Activated CD4-positive, alpha-beta memory T cell treated with anti-CD3 and anti-CD28 coated beads for 36 hours (primary cell): ENCODE results near the gene MAST2. TPM values are rescaled to one million over a fixed set of nuclear protein-coding genes. Genes with fewer than 3 reads are reported as not detected.

Experiments
- CTCF ChIA-PET: fragments of 350-600 bp; sonication (Branson Sonifier 250); formaldehyde crosslinking; loops from one replicate; lab custom pipeline; 2021; ENCODE audit warnings: antibody characterized with exemption, inconsistent platforms; lab: Charles Lee
- POLR2A ChIA-PET: fragments of 350-600 bp; sonication (Branson Sonifier 250); formaldehyde crosslinking; loops from one replicate; lab custom pipeline; 2021; ENCODE audit warnings: antibody characterized with exemption; lab: Charles Lee
- DNase-seq: peaks from one replicate; pipeline ENCODE4 v3.0.0-alpha.2; 2020
- H3K27ac Mint-ChIP-seq: one replicate; pipeline ENCODE4 v1.8.0; 2021; ENCODE audit warnings: mixed read lengths
- H3K27me3 Mint-ChIP-seq: one replicate; pipeline ENCODE4 v1.8.0; 2021; ENCODE audit warnings: mixed read lengths
- H3K36me3 Mint-ChIP-seq: one replicate; pipeline ENCODE4 v1.8.0; 2021; ENCODE audit warnings: mixed read lengths
- H3K4me1 Mint-ChIP-seq: one replicate; pipeline ENCODE4 v1.8.0; 2021; ENCODE audit warnings: low read depth, mixed read lengths
- H3K4me3 Mint-ChIP-seq: one replicate; pipeline ENCODE4 v1.8.0; 2021; ENCODE audit warnings: mild to moderate bottlenecking, mixed read lengths
- H3K9me3 Mint-ChIP-seq: one replicate; pipeline ENCODE4 v1.8.0; 2021; ENCODE audit warnings: mixed read lengths
- intact Hi-C: fragments of 100-400 bp; cut with micrococcal nuclease; formaldehyde crosslinking; loops from one replicate; pipeline ENCODE4 v1.15.1; 2023
- total RNA-seq, 2 experiments: library from RNA; stranded (reverse); gene quantifications; one replicate each; pipeline ENCODE4 v1.2.3, GENCODE V29; 2021

MAST2 gene
- total RNA-seq, 2 experiments from 2014 or later = 25.1 to 26.6 TPM

DNA sequence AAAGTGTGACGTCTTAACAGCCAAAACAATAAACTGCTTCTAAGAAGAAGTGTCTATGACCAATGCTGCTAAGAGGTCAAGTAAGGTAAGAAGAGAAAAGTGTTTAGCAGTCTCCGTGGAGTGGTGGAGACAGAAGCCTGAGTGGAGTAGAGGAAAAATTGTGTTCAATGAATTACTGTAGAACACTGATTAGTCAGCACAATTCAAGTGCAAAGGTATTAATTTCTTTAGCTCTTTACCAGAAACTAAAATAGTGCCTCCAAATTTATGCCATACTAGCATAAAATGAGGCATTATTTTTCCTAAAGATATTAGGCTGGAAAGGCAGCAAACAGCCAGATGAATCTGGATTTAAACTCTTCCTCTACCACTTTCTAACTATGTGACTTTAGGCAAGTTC, 272.9 kb downstream of the MAST2 start:
- Mint-ChIP-seq H3K27ac (no peak overlapping the region), H3K9me3 (no peaks in the 10 kb centered on the region), H3K4me3 (no peak overlapping the region), H3K4me1 (no peaks in the 10 kb centered on the region), H3K27me3 (no peaks in the 10 kb centered on the region), H3K36me3 (no peaks in the 10 kb centered on the region)
- CTCF ChIA-PET = interaction anchor here (1.3 kb wide), 1 partner anchor 147 kb away, joined by 3 read pairs; no protein-coding TSS in a partner anchor
- POLR2A ChIA-PET = no interaction called here
- no peak for DNase-seq
- intact Hi-C loops = no loop called here

DNA sequence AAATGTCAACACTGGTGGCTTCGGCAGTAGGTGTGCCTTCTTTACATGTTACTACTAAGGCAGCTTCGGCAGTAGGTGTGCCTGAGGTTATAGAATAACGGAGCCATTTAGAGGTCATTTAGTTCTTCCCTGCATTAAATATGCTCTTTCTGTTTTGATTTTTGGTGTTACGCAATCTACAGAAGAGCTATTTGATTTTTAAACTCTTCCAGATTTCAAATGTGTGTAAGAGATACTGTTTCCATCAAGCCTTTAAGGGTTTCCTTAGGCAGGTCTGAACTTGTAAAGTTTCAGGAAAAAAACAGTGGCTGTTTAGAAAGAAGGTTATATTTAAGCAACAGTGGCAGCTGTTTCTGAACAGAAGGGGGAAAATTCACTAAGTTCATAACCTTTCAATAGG, 274.2 kb downstream of the MAST2 start:
- Mint-ChIP-seq H3K36me3 (no peaks in the 10 kb centered on the region), H3K4me3 (no peak overlapping the region), H3K9me3 (no peaks in the 10 kb centered on the region), H3K27ac (no peak overlapping the region), H3K27me3 (peaks cover 2% of the 10 kb centered on the region), H3K4me1 (no peaks in the 10 kb centered on the region)
- ChIA-PET CTCF (no interaction called here), POLR2A (no interaction called here)
- no peak for DNase-seq
- intact Hi-C loops = no loop called here

- Mint-ChIP-seq H3K4me1 (no peaks in the 10 kb centered on the region), H3K27me3 (peaks cover 2% of the 10 kb centered on the region), H3K36me3 (no peaks in the 10 kb centered on the region), H3K9me3 (no peaks in the 10 kb centered on the region), H3K27ac (no peak overlapping the region), H3K4me3 (no peak overlapping the region)
- intact Hi-C loops = no loop called here
- POLR2A ChIA-PET = no interaction called here
- DNase-seq = no peak
- CTCF ChIA-PET = interaction anchor here (0.7 kb wide), 2 partner anchors 42 to 55 kb away, joined by 3 read pairs; no protein-coding TSS in a partner anchor
These were observed 276.8 kb downstream of the MAST2 start for GRCh38 chr1:46080257-46080656.

DNA sequence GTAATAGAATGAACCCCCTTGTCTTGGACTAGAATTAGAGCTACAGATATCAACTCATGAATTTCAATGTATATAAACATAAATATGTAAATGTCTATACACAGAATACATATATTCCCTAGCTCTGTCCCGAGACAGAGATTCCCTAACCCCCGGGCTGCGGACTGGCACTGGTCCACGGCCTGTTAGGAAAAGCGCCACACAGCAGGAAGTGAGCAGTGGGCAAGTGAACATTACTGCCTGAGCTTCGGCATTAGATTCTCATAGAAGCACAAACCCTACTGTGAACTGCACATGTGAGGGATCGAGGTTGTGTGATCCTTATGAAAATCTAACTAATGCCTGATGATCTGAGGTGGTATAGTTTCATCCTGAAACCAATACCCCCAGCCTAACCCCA, 277.8 kb downstream of the MAST2 start:
- no peaks in the 10 kb centered on the region for H3K36me3 Mint-ChIP-seq
- no peak overlapping the region for H3K4me3 Mint-ChIP-seq

GRCh38 chr1:46081619-46082018, 278.2 kb downstream of the MAST2 start:
- Mint-ChIP-seq H3K27ac (no peak overlapping the region), H3K27me3 (peaks cover 2% of the 10 kb centered on the region), H3K36me3 (no peaks in the 10 kb centered on the region), H3K4me3 (no peak overlapping the region), H3K9me3 (no peaks in the 10 kb centered on the region), H3K4me1 (no peaks in the 10 kb centered on the region)
- CTCF ChIA-PET = no interaction called here
- DNase-seq = no peak
- intact Hi-C loops = no loop called here
- POLR2A ChIA-PET = no interaction called here

More for the DNA sequence above, 277.8 kb downstream of the MAST2 start:
- no peaks in the 10 kb centered on the region for H3K9me3 Mint-ChIP-seq
- intact Hi-C loops = no loop called here
- H3K4me1 Mint-ChIP-seq = no peaks in the 10 kb centered on the region
- DNase-seq = no peak
- peaks cover 2% of the 10 kb centered on the region for H3K27me3 Mint-ChIP-seq
- CTCF ChIA-PET = no interaction called here
- POLR2A ChIA-PET = no interaction called here
- H3K27ac Mint-ChIP-seq = no peak overlapping the region

GRCh38 chr1:46083579-46083978, 280.2 kb downstream of the MAST2 start:
- Mint-ChIP-seq H3K4me1 (no peaks in the 10 kb centered on the region), H3K4me3 (no peak overlapping the region), H3K27ac (no peak overlapping the region), H3K27me3 (peaks cover 6% of the 10 kb centered on the region), H3K9me3 (no peaks in the 10 kb centered on the region), H3K36me3 (no peaks in the 10 kb centered on the region)
- ChIA-PET CTCF (interaction anchor here (0.6 kb wide), 1 partner anchor 9 kb away, joined by 3 read pairs; no protein-coding TSS in a partner anchor), POLR2A (no interaction called here)
- no peak for DNase-seq
- intact Hi-C loops = no loop called here

- no peak overlapping the region for H3K27ac Mint-ChIP-seq
- intact Hi-C loops = no loop called here
- no peak overlapping the region for H3K4me3 Mint-ChIP-seq
- CTCF ChIA-PET = no interaction called here
- no peaks in the 10 kb centered on the region for H3K4me1 Mint-ChIP-seq
- no peaks in the 10 kb centered on the region for H3K9me3 Mint-ChIP-seq
- peaks cover 6% of the 10 kb centered on the region for H3K27me3 Mint-ChIP-seq
- H3K36me3 Mint-ChIP-seq = no peaks in the 10 kb centered on the region
- DNase-seq = no peak
- POLR2A ChIA-PET = no interaction called here
These were observed 281.4 kb downstream of the MAST2 start for GRCh38 chr1:46084553-46085451.

Other genes with a start within 250 kb of the MAST2 start
- gene NASP, start 219.6 kb upstream of the MAST2 start, total RNA-seq = 100 to 1,000 TPM; 233 to 235 TPM
- 1 to 10 TPM; 1.1 to 1.3 TPM for gene CCDC17, start 179.6 kb upstream of the MAST2 start, total RNA-seq
- gene GPBP1L1, start 117.1 kb upstream of the MAST2 start, total RNA-seq = 100 to 1,000 TPM; 106 TPM
- gene TMEM69, start 115.4 kb upstream of the MAST2 start, total RNA-seq = 10 to 100 TPM; 34.0 to 34.5 TPM
- gene IPP, start 53.0 kb upstream of the MAST2 start, total RNA-seq = 10 to 100 TPM; 21.4 to 22.9 TPM